ENCODE measurements around the gene ARHGAP28. TPM values are rescaled to one million over a fixed set of nuclear protein-coding genes. Genes with fewer than 3 reads are reported as not detected.

The ARHGAP28 gene
- total RNA-seq, 1 donor from 2014 or later = 117 TPM

DNA sequence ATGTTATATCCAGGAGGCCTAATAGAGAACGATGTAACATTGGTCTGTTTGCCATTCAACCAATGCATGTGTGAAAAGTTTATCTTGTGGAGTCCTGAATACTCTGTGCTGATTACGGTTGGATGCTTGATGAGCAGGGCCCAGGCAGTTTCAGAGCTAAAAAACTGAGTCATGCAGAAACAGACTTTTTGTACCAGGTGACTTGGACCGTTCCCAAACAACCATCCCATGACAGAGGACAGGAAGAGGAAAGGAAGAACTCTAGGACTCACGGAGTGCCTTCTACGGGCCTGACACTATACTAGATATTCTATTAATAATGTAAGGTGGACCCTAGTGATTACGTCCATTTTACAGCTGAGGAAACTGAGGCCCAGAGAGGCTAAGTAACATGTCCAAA lies 142.1 kb downstream of the ARHGAP28 start:
- H3K9me3 Mint-ChIP-seq (ENCODE audit: low read depth) = no peaks in the 10 kb centered on the region
- H3K27ac Mint-ChIP-seq = no peak overlapping the region
- H3K4me1 Mint-ChIP-seq (ENCODE audit: low read depth) = peaks cover 6% of the 10 kb centered on the region
- DNase-seq (ENCODE audit: low spot score, unreplicated experiment) = no peak
- TF ChIP-seq CTCF (IDR thresholded peaks at IDR 0.05; ENCODE audit: unreplicated experiment) = no peak
- peaks cover 40% of the 10 kb centered on the region for H3K36me3 Mint-ChIP-seq (ENCODE audit: insufficient read depth)
- H3K27me3 Mint-ChIP-seq = no peaks in the 10 kb centered on the region
- H3K4me3 Mint-ChIP-seq (ENCODE audit: low read depth) = no peak overlapping the region

- Mint-ChIP-seq H3K9me3 (ENCODE audit: low read depth) (no peaks in the 10 kb centered on the region), H3K27ac (peak overlapping the region; percentile 77), H3K4me3 (ENCODE audit: low read depth) (no peak overlapping the region), H3K36me3 (ENCODE audit: insufficient read depth) (peaks cover 48% of the 10 kb centered on the region), H3K4me1 (ENCODE audit: low read depth) (peaks cover under 1% of the 10 kb centered on the region), H3K27me3 (no peaks in the 10 kb centered on the region)
- no peak for DNase-seq (ENCODE audit: low spot score, unreplicated experiment)
- no peak for TF ChIP-seq CTCF (IDR thresholded peaks at IDR 0.05; ENCODE audit: unreplicated experiment)
Measured at GRCh38 chr18:6873040-6873751, 143.7 kb downstream of the ARHGAP28 start.

- no peaks in the 10 kb centered on the region for H3K9me3 Mint-ChIP-seq (ENCODE audit: low read depth)
- no peak for DNase-seq (ENCODE audit: low spot score, unreplicated experiment)
- H3K36me3 Mint-ChIP-seq (ENCODE audit: insufficient read depth) = peaks cover 46% of the 10 kb centered on the region
- H3K4me3 Mint-ChIP-seq (ENCODE audit: low read depth) = no peak overlapping the region
- no peaks in the 10 kb centered on the region for H3K4me1 Mint-ChIP-seq (ENCODE audit: low read depth)
- no peak overlapping the region for H3K27ac Mint-ChIP-seq
- no peak for TF ChIP-seq CTCF (IDR thresholded peaks at IDR 0.05; ENCODE audit: unreplicated experiment)
- H3K27me3 Mint-ChIP-seq = no peaks in the 10 kb centered on the region
Measured at GRCh38 chr18:6874315-6874714, 144.8 kb downstream of the ARHGAP28 start.

GRCh38 chr18:6875749-6876148 lies 146.2 kb downstream of the ARHGAP28 start:
- no peaks in the 10 kb centered on the region for H3K27me3 Mint-ChIP-seq
- H3K4me1 Mint-ChIP-seq (ENCODE audit: low read depth) = peaks cover 10% of the 10 kb centered on the region
- no peaks in the 10 kb centered on the region for H3K9me3 Mint-ChIP-seq (ENCODE audit: low read depth)
- no peak overlapping the region for H3K4me3 Mint-ChIP-seq (ENCODE audit: low read depth)
- DNase-seq (ENCODE audit: low spot score, unreplicated experiment) = no peak
- peaks cover 43% of the 10 kb centered on the region for H3K36me3 Mint-ChIP-seq (ENCODE audit: insufficient read depth)
- no peak overlapping the region for H3K27ac Mint-ChIP-seq
- TF ChIP-seq CTCF (IDR thresholded peaks at IDR 0.05; ENCODE audit: unreplicated experiment) = no peak

- Mint-ChIP-seq H3K4me3 (ENCODE audit: low read depth) (no peak overlapping the region), H3K36me3 (ENCODE audit: insufficient read depth) (peaks cover 41% of the 10 kb centered on the region), H3K4me1 (ENCODE audit: low read depth) (peaks cover 16% of the 10 kb centered on the region), H3K27me3 (no peaks in the 10 kb centered on the region), H3K27ac (peak overlapping the region; percentile 9), H3K9me3 (ENCODE audit: low read depth) (no peaks in the 10 kb centered on the region)
- no peak for DNase-seq (ENCODE audit: low spot score, unreplicated experiment)
- TF ChIP-seq CTCF (IDR thresholded peaks at IDR 0.05; ENCODE audit: unreplicated experiment) = no peak
Measured at GRCh38 chr18:6876641-6877041, 147.1 kb downstream of the ARHGAP28 start.

All from progenitor cell of endocrine pancreas (in vitro differentiated cells).